ENCODE measurements around the gene TEX36.
"Not testable (repeated sequence)": the region's sequence is repeated elsewhere in the genome, so short reads cannot be mapped to it uniquely, and the experiment has no call there.

The TEX36 gene

DNA sequence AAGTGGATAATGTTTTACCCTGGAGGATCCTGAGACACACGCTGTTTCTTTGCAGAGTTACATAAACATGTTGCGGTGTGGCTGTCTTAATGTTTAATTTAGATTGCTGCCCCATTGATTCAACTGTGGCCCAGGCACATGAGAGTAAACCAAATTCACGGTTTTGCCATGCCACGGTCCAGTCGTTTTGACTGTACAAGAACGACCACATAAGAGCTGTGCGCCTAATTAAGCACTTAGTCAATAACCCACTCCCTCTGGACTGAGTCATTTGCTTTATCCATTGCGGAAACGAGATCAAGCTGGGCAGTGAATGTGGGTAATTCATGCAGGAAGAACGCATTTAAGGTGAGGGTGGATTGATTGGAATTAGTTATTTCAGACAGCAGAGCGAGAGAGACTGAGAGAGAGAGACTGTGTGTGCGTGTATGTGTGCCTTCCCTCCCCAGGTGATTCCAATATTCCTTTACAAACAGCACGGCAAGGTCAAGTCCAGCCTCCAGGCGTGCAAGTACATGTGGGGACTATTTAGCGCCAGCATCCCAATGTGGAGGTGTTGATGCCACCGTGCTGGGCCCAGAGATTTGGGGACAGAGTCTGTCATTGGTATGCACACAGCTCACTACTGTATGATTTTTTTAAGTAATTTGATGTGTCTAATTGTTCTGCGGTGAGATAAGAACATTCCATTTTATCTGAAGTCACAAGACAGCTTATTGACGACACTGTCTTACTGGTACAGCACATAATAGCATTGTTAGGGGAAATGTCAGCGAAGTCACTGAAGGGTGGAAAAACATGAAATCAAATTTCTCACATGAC is 8.4 kb upstream of the TEX36 start:
- no peak for DNase-seq

DNA sequence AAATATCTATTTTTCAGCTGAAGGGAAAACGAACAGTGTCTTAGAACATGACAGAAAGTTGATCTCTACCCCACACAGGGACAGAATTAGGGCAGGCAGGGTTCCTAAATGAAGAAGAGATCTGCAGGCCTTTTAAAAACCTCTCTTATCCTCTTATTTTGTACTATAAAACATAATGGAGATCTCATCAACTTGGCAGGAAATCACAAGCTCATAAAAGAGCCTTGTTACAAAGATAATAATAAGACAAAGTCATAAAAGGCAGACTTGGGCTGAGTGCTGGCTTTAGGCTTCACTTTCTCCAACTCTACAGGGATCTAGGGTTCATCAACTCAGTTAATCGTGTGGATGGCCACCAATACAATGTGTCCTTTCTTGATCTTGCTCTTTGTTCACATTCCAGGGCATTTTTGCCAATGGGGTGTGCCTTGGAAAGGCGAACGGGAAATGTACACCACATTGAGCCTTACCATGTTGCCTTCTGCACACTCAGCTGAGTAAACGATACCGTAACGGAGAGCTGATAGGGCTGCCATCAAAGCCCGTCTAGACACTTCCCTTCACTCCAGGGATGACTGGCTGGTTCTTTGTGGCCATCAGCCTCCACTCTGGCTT is 7.1 kb upstream of the TEX36 start:
- DNase-seq, result no peak

DNA sequence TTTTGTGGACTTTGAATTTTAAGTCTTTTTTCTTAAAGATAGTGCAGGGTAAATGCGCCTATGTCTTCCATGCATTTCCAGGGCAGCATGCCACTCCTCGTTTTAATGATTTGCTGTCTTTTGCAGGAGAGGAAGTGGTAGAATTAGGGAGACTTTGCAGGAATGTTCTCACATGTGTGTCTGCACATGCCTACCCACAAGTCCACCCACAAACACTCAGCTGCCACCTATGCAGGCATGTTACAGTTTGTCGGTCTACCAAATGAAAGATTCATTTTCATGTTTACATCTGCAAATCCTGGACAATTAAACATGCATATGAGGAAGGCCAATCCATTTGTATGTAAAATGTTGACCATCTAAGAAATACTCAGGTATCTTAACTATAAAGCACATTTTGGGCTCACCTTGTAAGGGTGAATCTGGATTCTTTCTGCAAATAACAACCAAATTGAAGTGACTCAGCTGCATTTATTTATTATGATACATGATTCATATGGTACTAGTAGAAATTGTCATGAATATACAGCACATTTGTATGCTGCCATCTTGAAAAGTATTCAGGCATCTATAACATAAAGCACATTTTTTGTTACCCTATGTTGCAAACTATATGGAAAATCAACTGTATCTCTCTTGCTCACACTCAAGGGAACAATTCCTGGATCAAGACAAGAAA is 4.7 kb upstream of the TEX36 start:
- no peak for DNase-seq

DNA sequence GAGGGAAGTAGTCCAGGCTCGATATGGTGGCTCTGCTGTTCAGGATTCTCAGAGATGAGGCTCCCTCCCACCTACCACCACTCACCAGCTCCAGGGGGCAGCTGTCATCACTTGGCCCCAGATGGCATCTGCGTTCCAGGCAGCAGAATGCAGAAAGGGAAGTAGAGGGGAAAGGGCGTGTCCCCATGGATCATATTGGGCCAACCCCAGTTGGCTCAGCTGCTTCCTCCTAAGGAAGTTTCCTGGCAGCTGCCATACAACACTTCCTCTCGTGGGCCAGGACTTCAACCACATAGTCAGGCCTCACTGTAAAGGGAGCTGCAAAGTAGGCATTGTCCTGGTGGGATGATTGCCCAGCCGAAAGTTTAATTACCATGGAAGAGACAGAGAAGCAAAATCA is 1.6 kb upstream of the TEX36 start:
- DNase-seq, result no peak

DNA sequence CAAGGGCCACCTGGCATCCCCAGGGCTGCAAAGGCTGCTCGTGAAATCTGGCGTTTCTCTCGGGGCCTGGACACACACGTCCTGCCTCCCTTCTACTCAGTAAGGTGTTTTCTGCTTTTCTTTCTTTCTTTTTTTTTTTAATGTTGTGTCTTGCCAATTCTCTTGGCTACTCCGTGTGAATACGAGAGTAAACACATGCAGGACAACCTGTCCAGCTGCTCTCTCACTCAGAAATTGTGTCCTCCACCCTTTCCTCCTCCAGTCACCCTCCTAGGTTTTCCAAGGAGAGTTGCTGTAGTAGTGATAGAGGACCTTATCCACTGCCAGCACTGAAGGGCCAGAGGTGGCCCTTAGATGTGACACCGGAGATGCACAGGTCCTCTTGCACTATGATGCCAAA is 858 bp upstream of the TEX36 start:
- no peak for DNase-seq

DNA sequence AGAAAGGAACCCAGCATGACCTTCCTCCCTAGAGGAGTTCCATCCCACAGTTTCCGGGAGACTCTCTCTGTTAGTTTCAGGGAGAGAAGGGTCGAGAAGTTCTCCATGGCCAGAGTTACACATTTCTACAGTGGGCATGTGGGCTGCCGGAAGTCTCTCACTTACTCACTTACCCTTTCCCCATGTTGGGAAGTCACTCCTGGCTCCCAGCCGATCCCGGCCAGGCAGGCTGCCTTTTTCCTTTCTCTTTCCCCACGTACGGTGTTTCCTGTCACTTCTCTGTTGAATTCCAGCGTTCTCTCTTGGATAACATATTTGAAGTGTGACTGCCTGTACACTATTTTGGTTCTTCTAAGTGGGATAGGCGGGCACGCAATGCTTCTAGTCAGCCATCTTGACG is 3.5 kb downstream of the TEX36 start:
- DNase-seq, result no peak

DNA sequence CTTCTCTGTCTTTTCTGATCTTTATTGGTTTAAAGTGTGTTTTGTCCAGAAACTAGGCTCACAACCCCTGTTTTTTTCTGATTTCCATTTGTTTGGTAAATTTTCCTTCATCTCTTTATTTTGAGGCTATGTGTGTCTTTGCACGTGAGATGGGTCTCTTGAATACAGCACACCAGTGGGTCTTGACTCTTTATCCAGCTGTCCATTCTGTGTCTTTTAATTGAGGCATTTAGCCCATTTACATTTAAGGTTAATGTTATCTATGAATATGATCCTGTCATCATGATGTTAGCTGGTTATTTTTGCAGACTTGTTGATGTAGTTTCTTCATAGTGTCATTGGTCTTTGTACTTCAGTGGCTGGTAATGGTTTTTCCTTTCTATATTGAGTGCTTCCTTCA is 10.1 kb downstream of the TEX36 start:
- DNase-seq, result no peak

DNA sequence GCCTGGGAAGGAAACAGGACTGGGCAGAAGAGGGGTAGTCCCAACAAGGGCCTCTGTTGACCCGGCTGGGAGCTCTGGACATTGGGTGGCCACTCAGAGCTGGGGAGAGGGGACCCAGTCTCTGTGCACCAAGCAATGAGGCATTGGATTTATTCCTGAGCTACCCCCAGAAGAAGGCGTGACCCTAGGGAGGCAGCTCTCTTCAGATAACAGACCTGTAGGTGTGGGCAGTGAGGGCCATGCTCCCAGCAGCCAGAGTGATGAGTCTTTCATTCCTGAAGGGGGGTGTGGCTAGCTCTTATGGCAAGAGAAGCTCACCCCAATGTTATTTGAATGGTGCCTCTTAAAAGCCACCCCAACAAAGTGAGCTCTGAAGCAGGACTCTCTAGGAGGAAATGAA is 20.4 kb downstream of the TEX36 start:
- DNase-seq, result no peak

DNA sequence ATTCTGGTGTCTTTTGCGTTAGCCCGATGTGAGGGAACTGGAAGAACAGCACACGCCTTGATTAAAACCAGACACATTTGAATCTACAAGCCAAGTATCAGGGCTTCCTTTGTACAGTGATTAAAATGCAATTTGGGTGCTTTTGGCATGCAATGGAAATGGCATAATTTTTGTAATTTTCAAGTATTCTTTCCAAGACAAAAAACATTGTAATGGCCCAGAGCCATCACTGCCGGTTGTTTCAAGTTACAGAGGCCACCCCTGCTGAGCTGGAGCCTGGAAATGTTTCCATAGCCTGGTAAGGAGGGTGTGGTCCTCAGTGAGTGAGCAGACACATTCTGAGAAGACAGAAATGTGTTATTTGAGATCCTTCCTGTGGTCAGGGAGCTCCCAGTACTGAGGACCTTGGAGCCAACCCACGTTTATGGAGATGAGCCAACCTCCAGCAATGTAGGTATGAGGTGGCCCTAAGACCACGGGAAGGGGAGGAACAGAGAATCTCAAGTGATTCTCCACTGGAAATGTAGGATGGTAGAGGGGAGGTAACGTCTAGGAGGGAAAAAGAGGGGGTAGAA is 20.9 kb downstream of the TEX36 start:
- peak; percentile 78 for DNase-seq

DNA sequence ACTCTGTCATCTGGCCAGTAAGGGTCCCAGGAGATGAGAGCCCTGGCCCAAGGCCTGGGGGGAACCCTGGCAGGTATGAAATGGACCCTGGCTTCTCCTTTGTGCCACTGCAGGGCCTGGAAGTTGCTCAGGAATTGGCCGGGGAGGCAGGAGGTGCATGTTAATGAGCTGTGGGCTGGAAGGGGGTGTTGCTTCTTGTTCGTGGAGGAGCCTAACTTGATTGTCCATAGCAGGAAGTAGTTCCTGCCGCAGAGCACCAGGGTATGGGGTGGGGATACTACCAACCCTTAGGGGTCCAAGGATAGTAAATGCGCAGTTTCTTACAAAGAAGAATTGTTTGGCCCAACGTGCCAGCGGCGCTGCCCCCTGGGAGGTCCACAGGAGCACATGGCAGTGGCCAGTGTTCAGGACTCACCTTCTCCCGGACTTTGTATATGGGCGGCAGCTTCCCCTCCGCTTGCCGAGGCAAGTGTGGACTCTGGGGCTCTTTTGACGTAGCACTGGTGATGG is 21.5 kb downstream of the TEX36 start:
- DNase-seq, result no peak

DNA sequence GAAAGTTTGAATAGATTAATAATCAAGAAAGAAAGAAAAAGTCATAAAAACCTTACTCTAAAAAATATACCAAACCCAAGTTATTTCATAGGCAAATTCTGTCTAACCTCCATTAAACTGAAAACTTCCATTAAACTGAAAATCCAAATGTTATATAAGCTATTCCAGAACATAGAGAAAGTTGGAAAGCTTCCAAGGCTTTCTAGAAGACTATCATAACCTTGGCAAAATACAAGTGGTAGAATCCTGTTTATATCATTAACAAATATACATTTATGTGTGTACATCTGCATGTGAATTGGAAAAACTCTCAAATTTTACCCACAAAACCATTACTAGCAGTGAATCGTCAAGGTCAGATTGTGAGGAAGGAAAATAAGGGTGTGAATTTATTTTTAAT is 23.9 kb downstream of the TEX36 start:
- no peak for DNase-seq

DNA sequence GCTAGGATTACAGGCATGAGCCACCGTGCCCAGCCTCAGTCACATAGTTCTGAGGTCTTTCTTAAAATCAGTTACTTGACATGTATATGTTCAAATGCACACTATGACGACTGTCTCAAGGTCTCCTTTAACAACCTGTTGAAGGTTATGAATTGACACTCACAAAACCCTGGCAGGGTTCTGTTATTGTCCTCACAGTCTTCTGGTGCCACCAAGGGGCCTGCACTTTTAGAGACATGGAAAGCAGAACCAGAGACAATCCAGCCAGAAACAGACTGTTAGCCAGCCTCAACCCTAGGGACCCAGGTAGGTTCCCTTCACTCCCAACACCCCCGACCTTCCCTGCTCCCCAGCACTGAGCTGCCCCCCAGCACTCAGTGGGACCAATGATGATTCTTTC is 26.4 kb downstream of the TEX36 start:
- no peak for DNase-seq

DNA sequence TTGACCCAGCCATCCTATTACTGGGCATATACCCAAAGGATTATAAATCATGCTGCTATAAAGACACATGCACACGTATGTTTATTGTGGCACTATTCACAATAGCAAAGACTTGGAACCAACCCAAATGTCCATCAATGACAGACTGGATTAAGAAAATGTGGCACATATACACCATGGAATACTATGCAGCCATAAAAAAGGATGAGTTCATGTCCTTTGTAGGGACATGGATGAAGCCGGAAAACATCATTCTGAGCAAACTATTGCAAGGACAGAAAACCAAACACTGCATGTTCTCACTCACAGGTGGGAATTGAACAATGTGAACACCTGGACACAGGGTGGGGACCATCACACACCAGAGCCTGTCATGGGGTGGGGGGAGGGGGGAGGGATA is 29.9 kb downstream of the TEX36 start:
- not testable (repeated sequence) for DNase-seq

DNA sequence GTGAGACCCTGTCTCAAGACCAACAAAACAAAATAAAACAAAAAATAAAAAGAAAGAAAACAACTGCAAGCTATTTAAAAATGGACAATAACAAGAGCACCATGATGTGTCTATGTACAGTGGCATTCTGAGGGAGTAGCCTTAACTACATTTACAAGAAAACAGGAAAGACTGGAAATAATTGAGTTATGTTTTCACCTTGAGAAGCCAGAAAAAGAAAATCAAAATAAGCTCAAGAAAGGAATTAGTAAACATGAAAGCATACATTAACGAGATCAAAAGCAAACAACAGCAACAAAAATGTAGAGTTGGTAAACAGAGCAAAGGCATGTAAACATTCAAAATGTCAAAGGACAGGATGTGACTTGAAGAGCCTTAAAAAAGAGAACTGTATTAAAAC is 36.7 kb downstream of the TEX36 start:
- DNase-seq, result no peak

DNA sequence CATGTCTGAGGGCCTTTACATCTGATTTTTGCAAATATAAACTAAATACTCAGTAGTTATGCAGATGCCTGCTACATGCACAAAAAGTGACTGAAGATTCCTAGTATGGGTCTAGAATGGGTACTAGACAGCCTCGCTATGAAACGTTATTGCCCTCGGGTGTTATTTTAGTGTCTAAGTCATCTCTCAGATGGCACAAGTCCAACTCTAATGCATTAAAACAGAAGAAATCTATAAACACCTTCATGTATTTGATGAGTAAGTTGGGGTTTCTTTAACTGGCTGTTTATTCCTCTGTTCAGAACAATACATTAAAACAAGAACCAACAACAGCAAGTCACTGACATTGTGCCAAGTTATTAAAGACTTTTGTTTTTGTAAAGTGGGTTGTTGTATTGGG is 41.6 kb downstream of the TEX36 start:
- DNase-seq, result no peak

DNA sequence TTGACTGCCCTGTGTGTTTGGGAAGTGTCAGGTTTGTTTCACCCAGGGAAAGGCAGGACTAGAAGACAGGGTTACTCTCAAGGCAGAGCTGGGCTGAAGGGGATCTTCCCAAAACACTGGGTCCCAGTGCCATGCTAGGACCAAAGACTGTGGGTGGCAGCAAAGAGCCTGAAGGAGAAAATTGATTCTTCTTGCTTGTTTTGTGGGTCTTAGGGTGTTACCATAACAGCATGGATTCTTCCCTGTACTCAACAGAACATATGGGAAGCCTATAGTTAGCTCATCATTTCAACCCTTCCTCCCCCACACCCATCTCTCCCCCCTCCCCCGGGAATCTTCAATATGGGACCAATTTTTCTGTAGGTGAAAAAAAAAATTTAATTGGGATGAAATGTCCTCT is 42.3 kb downstream of the TEX36 start:
- DNase-seq, result no peak

DNA sequence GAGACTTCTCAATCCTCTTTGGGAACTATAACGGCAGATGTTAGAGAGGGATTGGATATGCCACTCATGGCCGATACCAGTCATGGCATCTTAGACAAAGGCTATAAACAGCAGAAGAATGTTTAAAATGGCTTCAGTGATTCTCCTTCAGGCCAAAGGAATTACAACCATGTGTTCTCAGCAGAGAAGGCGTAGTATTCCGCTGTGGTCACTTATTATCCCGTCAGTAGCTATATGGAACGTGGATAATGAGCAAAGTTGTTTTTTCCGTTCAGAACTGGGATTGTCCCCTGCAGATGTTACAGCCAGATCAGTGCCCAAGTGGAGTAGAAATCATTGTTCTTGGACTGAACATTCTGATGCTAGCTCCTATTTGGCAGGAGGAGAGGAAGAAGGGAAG is 43.1 kb downstream of the TEX36 start:
- DNase-seq, result no peak

DNA sequence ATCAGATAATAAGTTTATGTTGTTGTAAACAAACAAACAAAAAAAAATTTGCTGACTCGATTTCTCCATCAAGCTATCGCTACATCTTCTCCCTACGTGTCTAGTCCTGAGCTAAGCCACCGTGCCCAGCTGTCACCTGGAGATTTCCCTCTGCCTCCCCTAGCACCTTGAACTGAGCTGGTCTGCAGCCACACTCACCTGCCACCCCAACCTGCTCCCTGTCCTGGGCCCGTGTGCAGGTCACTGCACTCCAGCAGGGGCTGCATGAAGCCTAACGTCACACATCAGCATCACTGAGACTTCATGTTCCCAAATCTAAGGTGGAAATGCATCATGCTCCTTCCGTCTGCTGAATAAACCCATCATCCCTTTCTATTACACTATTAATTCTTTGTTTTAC is 44.4 kb downstream of the TEX36 start:
- no peak for DNase-seq

DNA sequence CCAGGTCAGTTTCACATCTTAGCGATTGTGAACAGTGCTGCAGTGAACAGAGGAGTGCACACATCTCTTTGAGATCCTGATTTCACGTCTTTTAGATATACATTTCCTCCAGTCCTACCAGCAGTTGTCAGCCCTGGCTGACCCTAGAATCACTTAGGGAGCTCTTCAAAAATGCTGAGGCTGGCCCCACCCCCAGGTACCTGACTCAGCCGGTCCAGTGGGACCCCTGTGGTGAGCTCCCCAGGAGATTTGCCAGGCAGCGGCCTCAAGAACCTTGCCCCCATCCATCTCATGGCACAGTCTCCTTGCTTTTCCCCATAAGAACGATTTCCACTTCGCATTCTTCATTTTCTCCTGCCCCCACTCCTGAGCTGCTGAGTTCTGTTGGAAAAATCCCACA is 45.5 kb downstream of the TEX36 start:
- no peak for DNase-seq

DNA sequence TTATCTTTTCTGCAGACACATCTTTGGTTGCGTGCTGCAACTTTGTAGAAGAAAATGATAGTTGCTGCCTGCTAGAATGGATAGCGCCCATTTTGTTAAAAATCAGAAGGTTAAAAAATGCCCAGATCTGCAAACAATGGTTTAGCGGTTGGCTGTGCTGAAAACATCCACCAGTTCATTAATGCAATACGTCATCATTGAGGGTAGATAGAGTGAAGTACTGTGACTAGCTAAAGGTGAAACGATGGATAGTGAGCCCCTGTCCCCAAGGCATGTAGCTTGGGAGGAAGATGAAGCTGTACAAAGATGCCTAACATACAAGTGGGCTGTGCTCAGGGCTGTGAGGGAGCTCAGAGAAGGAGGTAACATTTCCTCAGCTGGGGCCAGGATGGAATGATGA is 48.4 kb downstream of the TEX36 start:
- no peak for DNase-seq

DNA sequence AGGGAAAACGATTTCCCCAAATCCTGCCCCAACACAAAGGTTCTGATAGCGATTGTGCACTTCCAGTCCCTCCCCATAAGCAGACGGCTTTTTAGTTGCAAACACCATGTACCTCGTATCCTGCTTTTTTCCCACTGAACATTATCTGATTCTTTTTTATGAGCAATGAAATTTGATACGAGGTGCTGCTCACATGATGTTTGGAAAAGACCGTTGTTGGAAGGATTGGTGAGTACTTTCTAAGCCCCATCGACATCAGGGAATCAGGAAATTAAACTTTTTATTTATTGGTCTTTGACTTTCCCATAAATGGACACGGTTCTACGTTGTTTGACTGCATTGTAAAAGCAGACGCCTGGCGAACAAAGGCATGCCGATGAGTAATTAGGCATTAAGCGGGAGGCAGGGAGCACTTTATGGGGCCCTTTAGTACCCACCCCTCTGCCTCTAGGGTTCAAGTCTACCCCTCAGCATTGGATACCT is 49.4 kb downstream of the TEX36 start:
- no peak for DNase-seq

DNA sequence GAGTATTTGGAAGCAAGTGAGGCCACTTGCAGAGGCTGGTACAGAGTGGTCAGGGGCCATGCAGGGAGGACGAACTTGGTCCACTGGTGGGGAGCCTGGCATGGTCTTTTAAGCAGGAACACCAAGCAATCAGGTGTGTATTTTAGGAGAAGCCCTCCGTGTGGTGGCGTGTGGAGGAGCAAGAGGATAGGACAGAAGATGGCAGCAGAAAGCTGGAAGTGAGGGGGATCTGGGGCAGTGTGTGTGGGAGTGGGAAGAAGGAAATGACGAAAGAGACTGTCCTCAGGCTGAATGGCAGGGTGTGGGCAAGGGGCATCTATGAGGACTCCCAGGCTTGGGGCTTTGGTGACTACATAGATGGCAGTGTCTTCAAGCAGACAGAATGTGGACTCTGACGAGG is 51.2 kb downstream of the TEX36 start:
- no peak for DNase-seq

DNA sequence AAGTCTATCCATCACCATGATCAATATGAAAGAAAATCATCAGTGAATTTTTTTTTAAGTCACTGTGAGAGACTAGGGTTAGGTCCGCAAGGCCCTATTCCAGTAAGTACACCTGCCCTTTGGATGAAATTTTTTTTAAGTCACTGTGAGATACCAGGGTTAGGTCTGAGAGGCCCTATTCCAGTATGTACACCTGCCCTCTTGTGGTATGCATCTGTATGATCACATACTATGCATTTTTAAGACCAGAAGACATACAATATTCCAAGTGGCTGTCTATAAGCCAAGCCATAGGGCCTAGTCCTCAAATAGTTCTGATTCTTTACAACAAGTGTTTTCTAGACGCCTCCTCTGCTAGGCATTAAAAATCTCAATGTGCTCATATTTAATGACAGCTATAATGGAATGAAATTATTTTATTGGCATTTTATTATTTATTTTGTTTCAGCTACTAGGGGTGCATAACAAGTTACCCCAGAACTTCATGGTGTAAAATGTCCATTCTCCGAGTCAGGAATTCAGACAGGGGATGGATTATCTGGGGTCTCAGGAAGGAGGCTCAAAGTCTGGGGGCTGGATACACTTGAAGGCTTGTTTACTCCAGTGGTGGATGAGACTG is 53.1 kb downstream of the TEX36 start:
- no peak for DNase-seq
